Measurements from ENCODE around the gene CRYBA2.

The CRYBA2 gene

GRCh38 chr2:218999021-218999880 is 6.0 kb upstream of the CRYBA2 start:
- DNase-seq (ENCODE audit: low read depth, low spot score), result no peak

GRCh38 chr2:218998414-218999002 is 5.3 kb upstream of the CRYBA2 start:
- DNase-seq (ENCODE audit: low read depth, low spot score), result no peak

- no peak for DNase-seq (ENCODE audit: low read depth, low spot score)
Observed at GRCh38 chr2:218997731-218998130, 4.5 kb upstream of the CRYBA2 start.

- no peak for DNase-seq (ENCODE audit: low read depth, low spot score)
Observed at GRCh38 chr2:218996937-218997336, 3.7 kb upstream of the CRYBA2 start.

GRCh38 chr2:218995972-218996711 is 2.9 kb upstream of the CRYBA2 start:
- DNase-seq (ENCODE audit: low read depth, low spot score), result peak; percentile 70

- DNase-seq (ENCODE audit: low read depth, low spot score), result no peak
Observed at GRCh38 chr2:218995561-218995960, 2.3 kb upstream of the CRYBA2 start.

- no peak for DNase-seq (ENCODE audit: low read depth, low spot score)
Observed at GRCh38 chr2:218992703-218993344, 398 bp downstream of the CRYBA2 start.

GRCh38 chr2:218992196-218992595 is 1.0 kb downstream of the CRYBA2 start:
- no peak for DNase-seq (ENCODE audit: low read depth, low spot score)

- no peak for DNase-seq (ENCODE audit: low read depth, low spot score)
Observed at GRCh38 chr2:218991674-218992168, 1.5 kb downstream of the CRYBA2 start.

- DNase-seq (ENCODE audit: low read depth, low spot score), result no peak
Observed at GRCh38 chr2:218990612-218991011, 2.6 kb downstream of the CRYBA2 start.

GRCh38 chr2:218990052-218990451 is 3.2 kb downstream of the CRYBA2 start:
- DNase-seq (ENCODE audit: low read depth, low spot score), result no peak

- no peak for DNase-seq (ENCODE audit: low read depth, low spot score)
Observed at GRCh38 chr2:218988650-218989049, 4.6 kb downstream of the CRYBA2 start.

GRCh38 chr2:218988164-218988563 is 5.1 kb downstream of the CRYBA2 start:
- DNase-seq (ENCODE audit: low read depth, low spot score), result no peak

- DNase-seq (ENCODE audit: low read depth, low spot score), result no peak
Observed at GRCh38 chr2:218986148-218986761, 7.0 kb downstream of the CRYBA2 start.

GRCh38 chr2:218985325-218986091 is 7.7 kb downstream of the CRYBA2 start:
- no peak for DNase-seq (ENCODE audit: low read depth, low spot score)

- no peak for DNase-seq (ENCODE audit: low read depth, low spot score)
Observed at GRCh38 chr2:218985021-218985324, 8.2 kb downstream of the CRYBA2 start, which contains the start of gene FEV. TSS of gene FEV (minus strand) at chr2:218985184. CDS start at chr2:218985075, 109 bp downstream.

- no peak for DNase-seq (ENCODE audit: low read depth, low spot score)
Observed at GRCh38 chr2:218984239-218985020, 8.8 kb downstream of the CRYBA2 start.

GRCh38 chr2:218983934-218984238 is 9.3 kb downstream of the CRYBA2 start:
- DNase-seq (ENCODE audit: low read depth, low spot score), result no peak

- DNase-seq (ENCODE audit: low read depth, low spot score), result no peak
Observed at GRCh38 chr2:218983263-218983933, 9.8 kb downstream of the CRYBA2 start.

Data from activated naive CD8-positive, alpha-beta T cell treated with anti-CD3 and anti-CD28 coated beads, Interleukin-2, amount 50 U/mL, for 16 hours (primary cell).